Neural cell (in vitro differentiated cells): ENCODE measurements around the gene POLR1B. TPM values are rescaled to one million over a fixed set of nuclear protein-coding genes. Genes with fewer than 3 reads are reported as not detected.

Experiments used
- H2AFZ ChIP-seq: fragments of 200-600, 300-800 bp; sonication (generic), shearing (Covaris generic); 2 replicates; pipeline ENCODE4 v1.6.0; 2014; ENCODE audit warnings: low read depth, mild to moderate bottlenecking, antibody characterized with exemption, low read length, moderate library complexity
- H3F3A ChIP-seq: fragments of 200-600 bp; shearing (Covaris generic); 2 replicates; pipeline ENCODE4 v1.6.1; 2016; ENCODE audit warnings: mild to moderate bottlenecking, moderate library complexity, mixed read lengths, antibody characterized with exemption, low read length; ENCODE audit not compliant: insufficient read depth, poor library complexity, severe bottlenecking
- H3K27ac ChIP-seq: fragments of 200-600, 300-800 bp; sonication (generic), shearing (Covaris generic); 2 replicates; pipeline ENCODE4 v1.5.1; 2014; ENCODE audit warnings: mild to moderate bottlenecking, low read length, moderate library complexity
- H3K27me3 ChIP-seq: fragments of 300-800, 200-600 bp; sonication (generic), shearing (Covaris generic); 2 replicates; pipeline ENCODE4 v1.6.0; 2014; ENCODE audit warnings: mild to moderate bottlenecking, low read depth, low read length, moderate library complexity; ENCODE audit not compliant: insufficient read depth
- H3K36me3 ChIP-seq: fragments of 300-800, 200-600 bp; sonication (generic), shearing (Covaris generic); 2 replicates; pipeline ENCODE4 v1.5.1; 2014; ENCODE audit warnings: mild to moderate bottlenecking, antibody characterized with exemption, low read length, moderate library complexity; ENCODE audit not compliant: insufficient read depth
- H3K4me2 ChIP-seq: fragments of 300-800, 200-600 bp; sonication (generic), shearing (Covaris generic); 2 replicates; pipeline ENCODE4 v1.6.0; 2014; ENCODE audit warnings: mild to moderate bottlenecking, low read length
- H3K4me3 ChIP-seq: fragments of 300-800, 200-600 bp; sonication (generic), shearing (Covaris generic); 2 replicates; pipeline ENCODE4 v1.5.1; 2014; ENCODE audit warnings: mild to moderate bottlenecking, low read length, moderate library complexity
- H3K79me2 ChIP-seq: fragments of 200-600 bp; shearing (Covaris generic); replicated peaks from 2 replicates; pipeline ENCODE4 v1.6.0; 2014; ENCODE audit warnings: mild to moderate bottlenecking, low read length, moderate library complexity; ENCODE audit not compliant: insufficient read depth
- H3K9ac ChIP-seq: fragments of 300-800, 200-600 bp; sonication (generic), shearing (Covaris generic); 2 replicates; pipeline ENCODE4 v1.6.1; 2016; ENCODE audit warnings: mild to moderate bottlenecking, low read length, mixed read lengths
- H3K9me2 ChIP-seq: fragments of 200-600 bp; shearing (Covaris generic); 2 replicates; pipeline ENCODE4 v1.6.1; 2016; ENCODE audit warnings: mild to moderate bottlenecking, low read length, mixed read lengths; ENCODE audit not compliant: insufficient read depth
- H3K9me3 ChIP-seq: fragments of 200-600, 300-800 bp; sonication (generic), shearing (Covaris generic); 2 replicates; pipeline ENCODE4 v1.6.1; 2016; ENCODE audit warnings: mild to moderate bottlenecking, mixed run types, low read length, moderate library complexity, mixed read lengths
- H4K20me1 ChIP-seq: fragments of 200-600 bp; shearing (Covaris generic); 2 replicates; pipeline ENCODE4 v1.6.1; 2016; ENCODE audit warnings: mild to moderate bottlenecking, mixed run types; ENCODE audit not compliant: insufficient read depth
- EP300 ChIP-seq: fragments of 450-650 bp; conservative IDR thresholded peaks from 2 replicates; pipeline ENCODE4 v1.6.1; 2014; ENCODE audit warnings: antibody characterized with exemption, mild to moderate bottlenecking, moderate library complexity; ENCODE audit not compliant: poor library complexity, severe bottlenecking
- EZH2 ChIP-seq: fragments of 200-600, 300-800 bp; shearing (Covaris generic), sonication (generic); IDR thresholded peaks from 2 replicates; pipeline ENCODE4 v1.6.1; 2014; ENCODE audit warnings: antibody characterized with exemption, low read length, borderline replicate concordance, mild to moderate bottlenecking; ENCODE audit not compliant: insufficient read depth, poor library complexity, severe bottlenecking
- MXI1 ChIP-seq: fragments of 450-650 bp; conservative IDR thresholded peaks from 2 replicates; pipeline ENCODE4 v1.6.1; 2014; ENCODE audit warnings: antibody characterized with exemption, mild to moderate bottlenecking; ENCODE audit not compliant: poor library complexity, severe bottlenecking
- POLR2AphosphoS5 ChIP-seq: IDR thresholded peaks from 2 replicates; pipeline ENCODE4 v1.6.1; 2012
- RAD21 ChIP-seq: fragments of 450-650 bp; conservative IDR thresholded peaks from 2 replicates; pipeline ENCODE4 v1.6.1; 2014; ENCODE audit warnings: antibody characterized with exemption, mild to moderate bottlenecking, moderate library complexity
- SMC3 ChIP-seq: fragments of 450-650 bp; conservative IDR thresholded peaks from 2 replicates; pipeline ENCODE4 v1.6.1; 2014; ENCODE audit warnings: antibody characterized with exemption, mild to moderate bottlenecking, moderate library complexity; ENCODE audit not compliant: poor library complexity
- TAF1 ChIP-seq: IDR thresholded peaks from 2 replicates; pipeline ENCODE4 v1.6.1; 2012; ENCODE audit warnings: low read depth
- polyA plus RNA-seq: library from polyadenylated mRNA; depleted of rRNA; stranded (reverse); fragments of >200 nt; gene quantifications from 2 replicates; pipeline ENCODE4 v1.2.3, GENCODE V29; 2014
- TF ChIP-seq, protein P1 (sequence below): fragments of 450-650 bp; IDR thresholded peaks from 2 replicates; pipeline ENCODE4 v1.5.1; 2014; ENCODE audit warnings: antibody characterized with exemption, mild to moderate bottlenecking, moderate library complexity; ENCODE audit not compliant: poor library complexity, severe bottlenecking
- TF ChIP-seq, protein P2 (sequence below): IDR thresholded peaks from 2 replicates; pipeline ENCODE4 v1.6.1; 2012; ENCODE audit warnings: borderline replicate concordance

The POLR1B gene
- polyA plus RNA-seq, 1 donor from 2014 or later: 9.8 TPM

DNA sequence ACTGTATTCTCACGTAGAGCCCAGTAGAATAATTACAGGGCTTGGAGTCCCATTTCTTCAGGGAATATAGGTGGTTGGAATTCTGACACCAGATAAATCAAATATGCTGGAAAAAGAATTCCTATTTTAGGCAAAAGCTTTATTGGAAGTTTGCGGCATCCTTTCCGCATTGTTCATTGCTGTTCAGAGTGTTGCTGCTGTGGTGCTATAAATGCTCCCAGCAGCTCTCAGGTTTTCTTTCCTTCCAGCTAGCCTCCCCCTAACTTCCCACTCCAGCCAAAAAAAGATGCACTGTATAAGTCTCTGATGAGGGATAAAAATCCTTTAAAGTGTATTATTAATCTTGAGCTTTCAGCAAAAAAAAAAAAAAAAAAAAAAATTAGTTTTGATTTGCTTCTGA is 25.5 kb upstream of the POLR1B start:
- no peak overlapping the region for H3K9ac ChIP-seq
- H3K36me3 ChIP-seq: no peaks in the 10 kb centered on the region
- no peaks in the 10 kb centered on the region for H3K27me3 ChIP-seq
- H3K4me3 ChIP-seq: no peak overlapping the region
- no peaks in the 10 kb centered on the region for H4K20me1 ChIP-seq
- H3K4me2 ChIP-seq: no peak overlapping the region
- H3K27ac ChIP-seq: no peak overlapping the region
- H3F3A ChIP-seq: no peaks in the 10 kb centered on the region
- H2AFZ ChIP-seq: no peak overlapping the region
- H3K9me3 ChIP-seq: peaks cover 4% of the 10 kb centered on the region
- TF ChIP-seq, protein P1, sequence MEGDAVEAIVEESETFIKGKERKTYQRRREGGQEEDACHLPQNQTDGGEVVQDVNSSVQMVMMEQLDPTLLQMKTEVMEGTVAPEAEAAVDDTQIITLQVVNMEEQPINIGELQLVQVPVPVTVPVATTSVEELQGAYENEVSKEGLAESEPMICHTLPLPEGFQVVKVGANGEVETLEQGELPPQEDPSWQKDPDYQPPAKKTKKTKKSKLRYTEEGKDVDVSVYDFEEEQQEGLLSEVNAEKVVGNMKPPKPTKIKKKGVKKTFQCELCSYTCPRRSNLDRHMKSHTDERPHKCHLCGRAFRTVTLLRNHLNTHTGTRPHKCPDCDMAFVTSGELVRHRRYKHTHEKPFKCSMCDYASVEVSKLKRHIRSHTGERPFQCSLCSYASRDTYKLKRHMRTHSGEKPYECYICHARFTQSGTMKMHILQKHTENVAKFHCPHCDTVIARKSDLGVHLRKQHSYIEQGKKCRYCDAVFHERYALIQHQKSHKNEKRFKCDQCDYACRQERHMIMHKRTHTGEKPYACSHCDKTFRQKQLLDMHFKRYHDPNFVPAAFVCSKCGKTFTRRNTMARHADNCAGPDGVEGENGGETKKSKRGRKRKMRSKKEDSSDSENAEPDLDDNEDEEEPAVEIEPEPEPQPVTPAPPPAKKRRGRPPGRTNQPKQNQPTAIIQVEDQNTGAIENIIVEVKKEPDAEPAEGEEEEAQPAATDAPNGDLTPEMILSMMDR: no peak
- TF ChIP-seq MXI1: no peak
- no peak for TF ChIP-seq RAD21
- no peak for TF ChIP-seq SMC3
- no peak for TF ChIP-seq POLR2AphosphoS5
- no peak for TF ChIP-seq EZH2
- no peak for TF ChIP-seq EP300
- TF ChIP-seq TAF1: no peak
- TF ChIP-seq, protein P2, sequence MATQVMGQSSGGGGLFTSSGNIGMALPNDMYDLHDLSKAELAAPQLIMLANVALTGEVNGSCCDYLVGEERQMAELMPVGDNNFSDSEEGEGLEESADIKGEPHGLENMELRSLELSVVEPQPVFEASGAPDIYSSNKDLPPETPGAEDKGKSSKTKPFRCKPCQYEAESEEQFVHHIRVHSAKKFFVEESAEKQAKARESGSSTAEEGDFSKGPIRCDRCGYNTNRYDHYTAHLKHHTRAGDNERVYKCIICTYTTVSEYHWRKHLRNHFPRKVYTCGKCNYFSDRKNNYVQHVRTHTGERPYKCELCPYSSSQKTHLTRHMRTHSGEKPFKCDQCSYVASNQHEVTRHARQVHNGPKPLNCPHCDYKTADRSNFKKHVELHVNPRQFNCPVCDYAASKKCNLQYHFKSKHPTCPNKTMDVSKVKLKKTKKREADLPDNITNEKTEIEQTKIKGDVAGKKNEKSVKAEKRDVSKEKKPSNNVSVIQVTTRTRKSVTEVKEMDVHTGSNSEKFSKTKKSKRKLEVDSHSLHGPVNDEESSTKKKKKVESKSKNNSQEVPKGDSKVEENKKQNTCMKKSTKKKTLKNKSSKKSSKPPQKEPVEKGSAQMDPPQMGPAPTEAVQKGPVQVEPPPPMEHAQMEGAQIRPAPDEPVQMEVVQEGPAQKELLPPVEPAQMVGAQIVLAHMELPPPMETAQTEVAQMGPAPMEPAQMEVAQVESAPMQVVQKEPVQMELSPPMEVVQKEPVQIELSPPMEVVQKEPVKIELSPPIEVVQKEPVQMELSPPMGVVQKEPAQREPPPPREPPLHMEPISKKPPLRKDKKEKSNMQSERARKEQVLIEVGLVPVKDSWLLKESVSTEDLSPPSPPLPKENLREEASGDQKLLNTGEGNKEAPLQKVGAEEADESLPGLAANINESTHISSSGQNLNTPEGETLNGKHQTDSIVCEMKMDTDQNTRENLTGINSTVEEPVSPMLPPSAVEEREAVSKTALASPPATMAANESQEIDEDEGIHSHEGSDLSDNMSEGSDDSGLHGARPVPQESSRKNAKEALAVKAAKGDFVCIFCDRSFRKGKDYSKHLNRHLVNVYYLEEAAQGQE: no peak
- H3K79me2 ChIP-seq: no peaks in the 10 kb centered on the region
- H3K9me2 ChIP-seq: no peaks in the 10 kb centered on the region

DNA sequence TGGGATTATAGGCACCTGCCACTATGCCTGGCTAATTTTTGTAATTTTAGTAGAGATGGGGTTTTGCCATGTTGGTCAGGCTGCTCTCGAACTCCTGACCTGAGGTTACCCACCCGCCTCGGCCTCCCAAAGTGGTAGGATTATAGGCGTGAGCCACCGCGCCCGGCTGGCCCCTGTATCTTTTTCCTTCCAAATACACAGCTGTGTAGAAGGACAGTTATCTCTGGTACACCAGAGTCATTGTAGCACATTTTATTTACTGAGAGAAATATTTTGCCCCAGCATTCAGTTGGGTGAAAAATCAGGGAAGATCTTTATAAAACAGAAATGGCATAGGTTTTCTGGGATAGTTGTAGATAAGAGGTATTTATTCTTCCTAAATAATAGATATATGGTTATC is 23.5 kb upstream of the POLR1B start:
- H2AFZ ChIP-seq: no peak overlapping the region
- no peak overlapping the region for H3K4me3 ChIP-seq
- peaks cover 4% of the 10 kb centered on the region for H3K9me3 ChIP-seq
- H4K20me1 ChIP-seq: no peaks in the 10 kb centered on the region
- H3K27me3 ChIP-seq: no peaks in the 10 kb centered on the region
- H3K9ac ChIP-seq: no peak overlapping the region
- TF ChIP-seq, protein P1: no peak
- no peak for TF ChIP-seq EZH2
- TF ChIP-seq SMC3: no peak
- no peak for TF ChIP-seq TAF1
- no peak for TF ChIP-seq POLR2AphosphoS5
- no peak overlapping the region for H3K4me2 ChIP-seq
- H3K9me2 ChIP-seq: no peaks in the 10 kb centered on the region
- no peaks in the 10 kb centered on the region for H3K79me2 ChIP-seq
- no peak overlapping the region for H3K27ac ChIP-seq
- H3F3A ChIP-seq: no peaks in the 10 kb centered on the region
- H3K36me3 ChIP-seq: peaks cover 10% of the 10 kb centered on the region
